Mucosa of stomach (tissue), 1 donor: ENCODE measurements around the gene HSPA2.

Source experiments
- H3K27me3 ChIP-seq: one replicate; pipeline ENCODE4 v1.7.0; 2013; ENCODE audit warnings: mild to moderate bottlenecking, low read length; ENCODE audit not compliant: control insufficient read depth, insufficient read depth
- H3K36me3 ChIP-seq: one replicate; pipeline ENCODE4 v1.7.0; 2013; ENCODE audit warnings: low read length; ENCODE audit not compliant: control insufficient read depth, insufficient read depth
- H3K4me1 ChIP-seq: one replicate; pipeline ENCODE4 v1.7.0; 2013; ENCODE audit warnings: mild to moderate bottlenecking, low read length; ENCODE audit not compliant: control insufficient read depth, insufficient read depth
- H3K4me3 ChIP-seq: one replicate; pipeline ENCODE4 v1.7.0; 2013; ENCODE audit warnings: low read length
- H3K9ac ChIP-seq: one replicate; pipeline ENCODE4 v1.7.0; 2013; ENCODE audit warnings: mild to moderate bottlenecking, low read length, moderate library complexity
- H3K9me3 ChIP-seq: one replicate; pipeline ENCODE4 v1.7.0; 2013; ENCODE audit warnings: mild to moderate bottlenecking, low read length, moderate library complexity; ENCODE audit not compliant: control insufficient read depth
- donor health status: Pancreatic carcinoma.

HSPA2 gene

GRCh38 chr14:64520699-64521098, 19.8 kb upstream of the HSPA2 start:
- H3K9ac ChIP-seq, result no peak overlapping the region
- no peaks in the 10 kb centered on the region for H3K9me3 ChIP-seq
- H3K4me1 ChIP-seq, result no peaks in the 10 kb centered on the region
- H3K4me3 ChIP-seq, result no peak overlapping the region
- H3K27me3 ChIP-seq, result no peaks in the 10 kb centered on the region
- no peaks in the 10 kb centered on the region for H3K36me3 ChIP-seq

- Histone ChIP-seq H3K4me3 (no peak overlapping the region), H3K9me3 (no peaks in the 10 kb centered on the region), H3K4me1 (no peaks in the 10 kb centered on the region), H3K36me3 (no peaks in the 10 kb centered on the region), H3K9ac (no peak overlapping the region), H3K27me3 (no peaks in the 10 kb centered on the region)
Measured at GRCh38 chr14:64522591-64523355, 17.8 kb upstream of the HSPA2 start.

- Histone ChIP-seq H3K4me1 (no peaks in the 10 kb centered on the region), H3K9ac (no peak overlapping the region), H3K4me3 (no peak overlapping the region), H3K27me3 (no peaks in the 10 kb centered on the region), H3K9me3 (no peaks in the 10 kb centered on the region), H3K36me3 (no peaks in the 10 kb centered on the region)
Measured at GRCh38 chr14:64525354-64525753, 15.2 kb upstream of the HSPA2 start.

- Histone ChIP-seq H3K9ac (no peak overlapping the region), H3K36me3 (no peaks in the 10 kb centered on the region), H3K27me3 (no peaks in the 10 kb centered on the region), H3K4me1 (no peaks in the 10 kb centered on the region), H3K4me3 (no peak overlapping the region), H3K9me3 (no peaks in the 10 kb centered on the region)
Measured at GRCh38 chr14:64531567-64531966, 9.0 kb upstream of the HSPA2 start.

- Histone ChIP-seq H3K36me3 (no peaks in the 10 kb centered on the region), H3K4me1 (peaks cover 10% of the 10 kb centered on the region), H3K9ac (no peak overlapping the region), H3K4me3 (no peak overlapping the region), H3K9me3 (no peaks in the 10 kb centered on the region), H3K27me3 (peaks cover 10% of the 10 kb centered on the region)
Measured at GRCh38 chr14:64536488-64537245, 3.9 kb upstream of the HSPA2 start.

- Histone ChIP-seq H3K36me3 (no peaks in the 10 kb centered on the region), H3K27me3 (peaks cover 18% of the 10 kb centered on the region), H3K9ac (no peak overlapping the region), H3K9me3 (no peaks in the 10 kb centered on the region), H3K4me3 (peak overlapping the region; percentile 49), H3K4me1 (peaks cover 18% of the 10 kb centered on the region)
Measured at GRCh38 chr14:64541261-64541971, 875 bp downstream of the HSPA2 start.

- Histone ChIP-seq H3K4me3 (peak overlapping the region; percentile 49), H3K27me3 (peaks cover 18% of the 10 kb centered on the region), H3K9me3 (no peaks in the 10 kb centered on the region), H3K9ac (no peak overlapping the region), H3K4me1 (peaks cover 18% of the 10 kb centered on the region), H3K36me3 (no peaks in the 10 kb centered on the region)
Measured at GRCh38 chr14:64541972-64542835, 1.7 kb downstream of the HSPA2 start.

- peaks cover 18% of the 10 kb centered on the region for H3K27me3 ChIP-seq
- no peak overlapping the region for H3K4me3 ChIP-seq
- H3K9ac ChIP-seq, result no peak overlapping the region
Measured at GRCh38 chr14:64542836-64543201, 2.3 kb downstream of the HSPA2 start.

GRCh38 chr14:64544607-64545312, 4.2 kb downstream of the HSPA2 start:
- Histone ChIP-seq H3K9me3 (no peaks in the 10 kb centered on the region), H3K27me3 (peaks cover 18% of the 10 kb centered on the region), H3K4me1 (peaks cover 25% of the 10 kb centered on the region), H3K4me3 (no peak overlapping the region), H3K9ac (no peak overlapping the region), H3K36me3 (no peaks in the 10 kb centered on the region)

More at GRCh38 chr14:64542836-64543201, 2.3 kb downstream of the HSPA2 start:
- H3K4me1 ChIP-seq, result peaks cover 18% of the 10 kb centered on the region
- no peaks in the 10 kb centered on the region for H3K9me3 ChIP-seq
- no peaks in the 10 kb centered on the region for H3K36me3 ChIP-seq

- Histone ChIP-seq H3K36me3 (no peaks in the 10 kb centered on the region), H3K27me3 (no peaks in the 10 kb centered on the region), H3K9me3 (no peaks in the 10 kb centered on the region), H3K9ac (no peak overlapping the region), H3K4me3 (no peak overlapping the region), H3K4me1 (peaks cover 18% of the 10 kb centered on the region)
Measured at GRCh38 chr14:64549016-64549415, 8.5 kb downstream of the HSPA2 start.
